Inflammatory macrophage treated with lipopolysaccharide for 1 hour (primary cell): ENCODE results near the gene KLHL29.
A peak's percentile ranks its signal among the peaks of the same experiment; 100 is the strongest.

Source experiments
- DNase-seq, 2 donors: peaks; one replicate each; pipeline ENCODE4 v3.0.0-alpha.2; 2020 to 2022

Gene KLHL29

GRCh38 chr2:23689891-23690290, 304.9 kb downstream of the KLHL29 start:
- no peak for DNase-seq

- DNase-seq, result no peak
These were observed 305.6 kb downstream of the KLHL29 start for GRCh38 chr2:23690421-23691105.

DNA sequence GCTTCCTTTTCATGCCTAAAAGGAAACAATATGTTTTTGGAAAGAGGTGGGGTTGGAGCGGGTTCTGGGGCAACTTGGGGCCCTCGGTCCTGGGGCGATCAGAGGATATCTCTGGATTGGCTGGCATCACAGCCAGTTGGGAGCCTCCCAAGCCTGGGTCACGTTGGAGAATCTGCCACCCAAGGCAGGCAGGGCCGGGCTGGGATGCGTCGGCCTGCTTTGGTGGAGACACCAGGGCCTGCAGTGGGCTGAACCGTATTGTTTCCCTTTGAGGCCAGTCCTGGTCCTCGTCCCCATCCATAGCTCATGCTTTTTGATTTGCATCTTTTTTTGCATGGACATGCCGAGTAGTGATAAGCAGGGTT, 306.1 kb downstream of the KLHL29 start:
- DNase-seq, result no peak

- no peak for DNase-seq
These were observed 306.6 kb downstream of the KLHL29 start for GRCh38 chr2:23691565-23691964.

DNA sequence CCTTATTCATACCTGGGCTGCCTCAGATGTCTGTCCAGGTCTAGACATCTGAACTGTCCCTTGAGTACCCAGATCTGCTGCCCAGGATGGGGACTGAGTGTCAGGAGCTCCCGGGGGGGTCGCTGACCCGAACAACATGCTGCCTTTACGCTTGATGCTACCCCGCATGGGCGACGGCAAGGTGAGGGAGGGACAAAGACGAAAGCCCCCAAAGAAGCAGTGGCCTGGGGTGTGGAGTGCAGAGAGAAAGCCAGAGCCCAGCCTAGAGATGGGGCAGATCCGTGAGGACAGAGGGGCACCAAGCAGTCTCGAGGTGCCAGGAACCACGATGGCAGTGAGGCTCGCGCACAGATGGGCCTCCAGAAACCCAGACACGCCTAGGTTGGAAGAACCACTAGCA, 307.3 kb downstream of the KLHL29 start:
- no peak for DNase-seq

- no peak for DNase-seq
These were observed 308.0 kb downstream of the KLHL29 start for GRCh38 chr2:23692851-23693605.

DNA sequence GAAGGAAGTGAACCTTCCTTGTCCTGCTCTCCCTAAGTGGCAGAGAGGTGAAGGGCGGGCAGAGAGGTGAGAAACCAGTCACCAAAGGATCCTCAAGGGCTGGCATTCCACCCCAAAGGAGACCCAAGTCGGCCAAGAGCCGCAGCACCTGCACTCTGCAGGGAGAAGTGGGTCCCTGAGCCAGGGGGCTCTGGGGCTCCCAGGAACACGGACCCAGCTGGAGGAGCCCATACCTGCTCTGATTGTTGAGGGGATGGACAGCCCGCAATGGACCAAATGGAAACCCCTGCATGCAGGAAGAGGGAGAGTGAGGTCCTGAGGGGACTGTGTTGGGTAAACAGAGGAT, 308.6 kb downstream of the KLHL29 start:
- DNase-seq, result no peak

GRCh38 chr2:23694058-23695045, 309.4 kb downstream of the KLHL29 start:
- DNase-seq, result peak; percentile 11 to 22

DNA sequence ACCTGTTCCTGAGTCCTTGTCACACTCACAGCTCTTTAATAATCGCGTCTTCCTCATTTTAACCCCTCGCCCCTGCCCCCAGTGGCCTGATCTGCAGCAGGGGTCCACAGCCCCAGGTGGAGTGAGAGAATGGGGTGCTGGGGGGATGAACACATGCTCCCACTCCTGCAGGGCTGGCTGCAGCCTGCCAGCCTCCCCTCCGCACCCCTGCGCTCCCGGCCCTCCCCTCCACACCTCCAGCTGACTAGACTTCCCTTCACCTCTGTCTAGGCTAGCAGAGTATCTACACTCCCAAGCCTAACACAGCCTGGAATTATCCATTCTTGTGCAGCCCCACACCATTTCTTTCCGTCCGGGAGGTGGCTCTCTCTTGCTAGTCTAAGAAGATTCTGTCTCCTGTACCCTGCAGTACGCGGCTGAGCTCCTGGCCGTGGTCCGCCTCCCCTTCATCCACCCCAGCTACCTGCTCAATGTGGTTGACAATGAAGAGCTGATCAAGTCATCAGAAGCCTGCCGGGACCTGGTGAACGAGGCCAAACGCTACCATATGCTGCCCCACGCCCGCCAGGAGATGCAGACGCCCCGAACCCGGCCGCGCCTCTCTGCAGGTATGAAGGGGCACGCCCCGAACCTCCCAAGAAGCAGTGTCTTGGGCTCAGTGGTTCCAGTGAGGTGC, 310.4 kb downstream of the KLHL29 start:
- no peak for DNase-seq

DNA sequence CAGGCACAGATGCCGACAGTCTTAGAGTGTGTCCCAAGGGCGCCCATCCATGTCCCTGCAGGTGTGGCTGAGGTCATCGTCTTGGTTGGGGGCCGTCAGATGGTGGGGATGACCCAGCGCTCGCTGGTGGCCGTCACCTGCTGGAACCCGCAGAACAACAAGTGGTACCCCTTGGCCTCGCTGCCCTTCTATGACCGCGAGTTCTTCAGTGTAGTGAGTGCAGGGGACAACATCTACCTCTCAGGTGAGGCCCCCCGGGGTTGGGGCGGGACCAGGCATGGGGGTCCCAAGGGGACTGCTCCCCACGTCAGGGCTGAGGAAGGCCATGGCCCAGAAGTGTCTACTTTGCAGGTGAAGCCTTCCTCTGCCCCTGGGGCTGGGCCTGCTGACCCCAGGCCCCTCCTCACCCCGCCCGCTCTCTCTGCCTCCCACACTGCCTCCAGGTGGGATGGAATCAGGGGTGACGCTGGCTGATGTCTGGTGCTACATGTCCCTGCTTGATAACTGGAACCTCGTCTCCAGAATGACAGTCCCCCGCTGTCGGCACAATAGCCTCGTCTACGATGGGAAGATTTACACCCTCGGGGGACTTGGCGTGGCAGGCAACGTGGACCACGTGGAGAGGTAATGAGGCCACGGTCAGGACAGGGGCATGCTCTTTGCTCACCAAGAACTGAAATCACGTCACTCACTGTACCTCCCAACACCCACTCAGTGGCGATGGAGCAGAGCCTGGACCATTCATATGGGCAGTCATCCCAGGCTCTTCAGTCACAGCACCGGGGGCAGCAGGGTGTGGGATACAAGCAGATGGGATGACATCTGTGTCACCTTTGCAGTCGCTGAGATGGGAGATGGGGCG, 311.1 kb downstream of the KLHL29 start:
- DNase-seq, result no peak

DNA sequence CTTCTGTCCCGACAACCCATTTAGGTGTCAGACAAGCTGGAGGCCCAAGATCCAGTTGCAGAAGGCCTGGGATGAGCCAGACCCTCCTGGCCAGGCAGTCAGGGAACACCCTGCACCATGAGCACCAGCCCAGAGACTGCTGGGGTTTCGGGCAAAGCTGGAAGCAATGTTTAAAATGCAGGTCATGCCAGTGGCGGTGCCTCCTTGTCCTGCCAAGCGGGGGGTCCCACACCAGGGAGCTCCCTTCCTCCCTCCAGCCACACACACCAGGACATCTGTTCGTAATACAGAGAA, 311.7 kb downstream of the KLHL29 start:
- DNase-seq, result no peak

DNA sequence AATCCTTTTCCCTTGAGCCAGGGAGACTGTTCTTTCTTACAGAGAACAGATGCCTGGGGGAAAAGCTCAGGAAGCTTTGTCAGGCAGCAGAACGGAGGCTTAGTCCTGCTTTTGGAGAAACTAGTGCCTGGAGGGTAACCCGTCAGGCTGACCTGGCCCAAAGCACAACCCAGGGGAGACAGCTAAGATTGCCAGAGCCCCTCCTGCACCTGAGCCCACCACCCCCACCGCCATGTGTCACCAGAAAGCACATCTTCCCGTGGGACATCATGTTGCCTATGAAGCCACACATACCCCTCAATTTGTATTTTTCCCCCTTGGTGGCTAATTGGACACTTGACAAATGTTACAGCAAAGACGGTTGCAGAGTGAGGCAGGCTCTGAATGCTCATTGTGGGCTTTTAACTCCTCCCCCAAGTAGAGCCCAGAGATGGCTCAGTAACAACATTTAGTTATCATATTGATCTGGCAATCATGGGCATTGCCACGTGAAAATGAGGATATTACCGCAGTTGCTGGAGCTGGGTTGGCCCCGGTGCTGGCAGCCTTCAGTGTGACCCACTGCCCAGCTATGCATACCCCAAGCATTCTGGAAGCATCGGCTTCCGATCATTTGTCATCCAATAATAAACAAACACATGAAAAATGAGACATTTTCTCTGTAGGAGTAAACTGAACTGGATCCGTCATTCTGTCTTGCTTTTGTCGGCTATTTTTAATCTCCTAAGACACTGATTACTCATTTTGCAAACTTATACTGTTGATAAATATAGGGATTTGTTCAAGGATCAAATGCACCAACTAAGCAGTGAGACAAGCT, 312.5 kb downstream of the KLHL29 start:
- no peak for DNase-seq

DNA sequence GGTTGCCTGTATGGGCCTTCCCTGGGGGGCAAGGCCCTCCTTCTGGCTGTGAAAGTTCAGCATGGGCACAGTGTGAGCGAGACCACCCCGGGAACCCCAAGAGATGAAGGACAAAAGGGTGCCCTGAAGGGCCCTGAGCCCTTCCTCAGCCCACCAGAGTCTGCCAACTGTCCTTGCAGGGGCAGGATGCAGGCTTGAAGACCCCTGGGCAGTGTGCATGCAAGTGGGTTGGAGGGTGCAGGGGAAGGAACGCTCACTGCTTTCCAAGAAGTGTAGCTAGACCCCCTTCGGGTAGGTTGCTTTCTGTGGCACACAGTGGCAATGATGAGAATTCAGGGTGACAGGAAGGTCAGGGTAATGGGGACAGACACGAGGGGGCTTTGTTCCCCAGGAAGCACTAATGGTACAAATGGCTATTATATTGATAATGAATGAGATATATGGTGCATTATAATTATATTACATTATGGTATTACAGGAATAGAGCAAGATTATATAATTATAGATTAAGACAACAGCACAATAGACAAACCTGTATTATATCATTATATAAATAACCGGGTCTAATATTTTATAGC, 313.2 kb downstream of the KLHL29 start:
- no peak for DNase-seq

GRCh38 chr2:23698721-23699579, 314.0 kb downstream of the KLHL29 start:
- DNase-seq, result no peak

GRCh38 chr2:23699580-23699925, 314.6 kb downstream of the KLHL29 start:
- DNase-seq, result no peak

- no peak for DNase-seq
These were observed 315.6 kb downstream of the KLHL29 start for GRCh38 chr2:23700627-23701026.

DNA sequence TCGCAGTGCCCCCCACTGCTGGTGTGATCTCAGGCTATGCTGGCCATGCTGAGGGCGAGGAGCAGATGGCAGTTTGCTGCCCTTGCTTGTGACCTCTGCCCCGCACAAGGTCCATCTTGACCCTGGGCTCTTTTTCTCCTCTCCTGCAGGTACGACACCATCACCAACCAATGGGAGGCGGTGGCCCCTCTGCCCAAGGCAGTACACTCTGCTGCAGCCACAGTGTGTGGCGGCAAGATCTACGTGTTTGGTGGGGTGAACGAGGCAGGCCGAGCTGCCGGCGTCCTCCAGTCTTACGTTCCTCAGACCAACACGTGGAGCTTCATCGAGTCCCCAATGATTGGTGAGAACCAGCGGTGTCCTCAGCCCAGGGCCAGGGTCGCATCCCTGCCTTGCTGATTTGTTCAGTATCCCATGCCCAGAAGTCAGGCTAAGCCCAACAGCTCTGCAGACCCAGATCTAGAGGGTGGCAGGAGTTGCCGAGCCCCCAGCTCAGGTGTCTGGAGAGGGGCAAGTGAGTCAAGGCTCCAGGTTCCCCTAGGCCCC, 318.1 kb downstream of the KLHL29 start:
- DNase-seq, result no peak

- no peak for DNase-seq
These were observed 318.8 kb downstream of the KLHL29 start for GRCh38 chr2:23703583-23704385.
